GM23338 (cell line): ENCODE results near the gene SEMA5A.

Experiments used
- CREB1 ChIP-seq: fragments of 250-450 bp; sonication (Bioruptor Pico); IDR thresholded peaks from 2 replicates; pipeline ENCODE4 v1.5.0; 2020; ENCODE audit warnings: low read depth, mild to moderate bottlenecking, moderate library complexity
- EZH2 ChIP-seq: fragments of 200-600 bp; sonication (generic); IDR thresholded peaks from one replicate; pipeline ENCODE4 v1.8.0; 2017; ENCODE audit warnings: antibody characterized with exemption, mild to moderate bottlenecking, low read depth; ENCODE audit not compliant: unreplicated experiment
- EZH2phosphoT487 ChIP-seq: fragments of 200-600 bp; sonication (generic); IDR thresholded peaks from one replicate; pipeline ENCODE4 v1.8.1; 2018; ENCODE audit warnings: antibody characterized with exemption; ENCODE audit not compliant: unreplicated experiment
- JUNB ChIP-seq: IDR thresholded peaks from one replicate; pipeline ENCODE4 v1.6.1; 2016; ENCODE audit warnings: antibody characterized with exemption; ENCODE audit not compliant: unreplicated experiment
- POLR2AphosphoS5 ChIP-seq: IDR thresholded peaks from 2 replicates; pipeline ENCODE4 v1.6.1; 2016; ENCODE audit warnings: antibody characterized with exemption, low read depth
- ZNF331 ChIP-seq: fragments of 250-450 bp; sonication (Bioruptor Pico); IDR thresholded peaks from 2 replicates; pipeline ENCODE4 v1.5.0; 2020; ENCODE audit warnings: low read depth, mild to moderate bottlenecking, moderate library complexity
- TF ChIP-seq, protein P1 (sequence below), 2 experiments: fragments of 200-600 bp in 1 of 2; sonication (generic) in 1 of 2; conservative IDR thresholded peaks; 2 replicates each; pipeline versions ENCODE4 v1.5.1 to v1.6.1; 2016 to 2017; ENCODE audit warnings: antibody characterized with exemption in 2 of 2, low read depth in 2 of 2, mild to moderate bottlenecking in 2 of 2, moderate library complexity in 1 of 2
- TF ChIP-seq, protein P2 (sequence below): IDR thresholded peaks from one replicate; pipeline ENCODE4 v1.6.1; 2018; ENCODE audit warnings: antibody characterized with exemption; ENCODE audit not compliant: unreplicated experiment

DNA sequence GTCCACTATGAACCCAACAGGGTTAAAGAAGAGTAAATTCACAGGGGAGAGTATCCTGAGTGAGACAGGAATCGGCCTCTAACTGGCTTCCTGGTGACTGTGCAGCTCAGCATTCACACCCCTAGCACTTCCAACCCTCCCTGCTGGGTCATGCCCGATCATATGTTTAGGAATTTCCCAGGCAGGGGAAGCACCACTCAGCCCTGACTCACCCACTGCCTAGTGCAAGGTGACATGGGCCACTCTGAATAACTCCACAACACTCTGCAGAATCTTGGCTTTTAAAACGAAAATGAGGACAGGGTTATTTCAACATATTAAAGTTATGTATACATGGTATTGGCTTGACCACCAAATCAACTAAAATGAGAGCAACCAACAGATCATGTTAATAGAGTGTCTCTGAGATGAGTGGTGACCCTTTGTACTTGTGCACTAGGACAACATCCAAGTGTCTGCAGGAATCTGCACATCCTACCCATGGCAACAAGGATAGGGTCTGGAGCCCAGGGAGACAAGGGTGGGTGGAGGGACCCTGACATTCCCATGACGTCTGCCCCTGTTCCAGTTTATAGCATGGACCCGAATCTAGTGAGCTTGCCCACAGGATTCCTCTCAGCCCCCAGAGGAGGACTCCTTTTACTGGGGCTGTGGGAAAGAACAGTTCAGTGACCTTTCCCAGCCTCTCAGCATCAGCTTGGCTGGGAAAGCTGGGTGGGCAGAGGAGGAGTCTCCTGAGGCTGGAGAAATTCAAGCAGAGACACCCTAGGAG lies 485.8 kb downstream of the SEMA5A start:
- TF ChIP-seq, protein P1, sequence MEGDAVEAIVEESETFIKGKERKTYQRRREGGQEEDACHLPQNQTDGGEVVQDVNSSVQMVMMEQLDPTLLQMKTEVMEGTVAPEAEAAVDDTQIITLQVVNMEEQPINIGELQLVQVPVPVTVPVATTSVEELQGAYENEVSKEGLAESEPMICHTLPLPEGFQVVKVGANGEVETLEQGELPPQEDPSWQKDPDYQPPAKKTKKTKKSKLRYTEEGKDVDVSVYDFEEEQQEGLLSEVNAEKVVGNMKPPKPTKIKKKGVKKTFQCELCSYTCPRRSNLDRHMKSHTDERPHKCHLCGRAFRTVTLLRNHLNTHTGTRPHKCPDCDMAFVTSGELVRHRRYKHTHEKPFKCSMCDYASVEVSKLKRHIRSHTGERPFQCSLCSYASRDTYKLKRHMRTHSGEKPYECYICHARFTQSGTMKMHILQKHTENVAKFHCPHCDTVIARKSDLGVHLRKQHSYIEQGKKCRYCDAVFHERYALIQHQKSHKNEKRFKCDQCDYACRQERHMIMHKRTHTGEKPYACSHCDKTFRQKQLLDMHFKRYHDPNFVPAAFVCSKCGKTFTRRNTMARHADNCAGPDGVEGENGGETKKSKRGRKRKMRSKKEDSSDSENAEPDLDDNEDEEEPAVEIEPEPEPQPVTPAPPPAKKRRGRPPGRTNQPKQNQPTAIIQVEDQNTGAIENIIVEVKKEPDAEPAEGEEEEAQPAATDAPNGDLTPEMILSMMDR (conservative IDR thresholded peaks at IDR 0.05; ENCODE audit: low read depth in 2 of 2), result no peak
- no peak for TF ChIP-seq POLR2AphosphoS5
- no peak for TF ChIP-seq ZNF331 (CRISPR knock-in tag)
- no peak for TF ChIP-seq JUNB
- no peak for TF ChIP-seq CREB1 (CRISPR knock-in tag)
- TF ChIP-seq EZH2phosphoT487, result no peak
- no peak for TF ChIP-seq EZH2
- TF ChIP-seq, protein P2, sequence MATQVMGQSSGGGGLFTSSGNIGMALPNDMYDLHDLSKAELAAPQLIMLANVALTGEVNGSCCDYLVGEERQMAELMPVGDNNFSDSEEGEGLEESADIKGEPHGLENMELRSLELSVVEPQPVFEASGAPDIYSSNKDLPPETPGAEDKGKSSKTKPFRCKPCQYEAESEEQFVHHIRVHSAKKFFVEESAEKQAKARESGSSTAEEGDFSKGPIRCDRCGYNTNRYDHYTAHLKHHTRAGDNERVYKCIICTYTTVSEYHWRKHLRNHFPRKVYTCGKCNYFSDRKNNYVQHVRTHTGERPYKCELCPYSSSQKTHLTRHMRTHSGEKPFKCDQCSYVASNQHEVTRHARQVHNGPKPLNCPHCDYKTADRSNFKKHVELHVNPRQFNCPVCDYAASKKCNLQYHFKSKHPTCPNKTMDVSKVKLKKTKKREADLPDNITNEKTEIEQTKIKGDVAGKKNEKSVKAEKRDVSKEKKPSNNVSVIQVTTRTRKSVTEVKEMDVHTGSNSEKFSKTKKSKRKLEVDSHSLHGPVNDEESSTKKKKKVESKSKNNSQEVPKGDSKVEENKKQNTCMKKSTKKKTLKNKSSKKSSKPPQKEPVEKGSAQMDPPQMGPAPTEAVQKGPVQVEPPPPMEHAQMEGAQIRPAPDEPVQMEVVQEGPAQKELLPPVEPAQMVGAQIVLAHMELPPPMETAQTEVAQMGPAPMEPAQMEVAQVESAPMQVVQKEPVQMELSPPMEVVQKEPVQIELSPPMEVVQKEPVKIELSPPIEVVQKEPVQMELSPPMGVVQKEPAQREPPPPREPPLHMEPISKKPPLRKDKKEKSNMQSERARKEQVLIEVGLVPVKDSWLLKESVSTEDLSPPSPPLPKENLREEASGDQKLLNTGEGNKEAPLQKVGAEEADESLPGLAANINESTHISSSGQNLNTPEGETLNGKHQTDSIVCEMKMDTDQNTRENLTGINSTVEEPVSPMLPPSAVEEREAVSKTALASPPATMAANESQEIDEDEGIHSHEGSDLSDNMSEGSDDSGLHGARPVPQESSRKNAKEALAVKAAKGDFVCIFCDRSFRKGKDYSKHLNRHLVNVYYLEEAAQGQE, result no peak
